ENCODE results near the gene PIGL. TPM values are rescaled to one million over a fixed set of nuclear protein-coding genes. Genes with fewer than 3 reads are reported as not detected.

Gene PIGL
- total RNA-seq, 1 experiment from 2014 or later = 44.1 TPM

DNA sequence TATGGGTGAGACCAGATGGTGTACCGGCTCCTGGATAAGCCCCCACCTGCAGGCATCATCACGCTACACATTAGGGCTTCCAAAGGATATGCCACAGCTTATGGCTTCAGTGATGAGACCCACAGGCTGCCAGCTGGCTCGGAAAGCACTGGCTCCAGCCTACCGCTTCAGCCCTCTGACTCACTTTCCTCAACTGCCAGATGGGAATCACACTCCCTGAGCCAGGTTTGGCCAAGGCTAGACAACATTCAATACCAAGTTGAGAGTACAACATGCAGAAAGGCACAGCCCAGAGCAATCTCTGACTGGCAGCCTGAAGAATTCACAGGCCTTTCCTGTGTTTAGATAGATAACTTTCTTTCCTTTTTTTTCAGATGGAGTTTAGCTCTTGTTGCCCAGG, 126.0 kb downstream of the PIGL start (continued):
- TF ChIP-seq, protein P1, sequence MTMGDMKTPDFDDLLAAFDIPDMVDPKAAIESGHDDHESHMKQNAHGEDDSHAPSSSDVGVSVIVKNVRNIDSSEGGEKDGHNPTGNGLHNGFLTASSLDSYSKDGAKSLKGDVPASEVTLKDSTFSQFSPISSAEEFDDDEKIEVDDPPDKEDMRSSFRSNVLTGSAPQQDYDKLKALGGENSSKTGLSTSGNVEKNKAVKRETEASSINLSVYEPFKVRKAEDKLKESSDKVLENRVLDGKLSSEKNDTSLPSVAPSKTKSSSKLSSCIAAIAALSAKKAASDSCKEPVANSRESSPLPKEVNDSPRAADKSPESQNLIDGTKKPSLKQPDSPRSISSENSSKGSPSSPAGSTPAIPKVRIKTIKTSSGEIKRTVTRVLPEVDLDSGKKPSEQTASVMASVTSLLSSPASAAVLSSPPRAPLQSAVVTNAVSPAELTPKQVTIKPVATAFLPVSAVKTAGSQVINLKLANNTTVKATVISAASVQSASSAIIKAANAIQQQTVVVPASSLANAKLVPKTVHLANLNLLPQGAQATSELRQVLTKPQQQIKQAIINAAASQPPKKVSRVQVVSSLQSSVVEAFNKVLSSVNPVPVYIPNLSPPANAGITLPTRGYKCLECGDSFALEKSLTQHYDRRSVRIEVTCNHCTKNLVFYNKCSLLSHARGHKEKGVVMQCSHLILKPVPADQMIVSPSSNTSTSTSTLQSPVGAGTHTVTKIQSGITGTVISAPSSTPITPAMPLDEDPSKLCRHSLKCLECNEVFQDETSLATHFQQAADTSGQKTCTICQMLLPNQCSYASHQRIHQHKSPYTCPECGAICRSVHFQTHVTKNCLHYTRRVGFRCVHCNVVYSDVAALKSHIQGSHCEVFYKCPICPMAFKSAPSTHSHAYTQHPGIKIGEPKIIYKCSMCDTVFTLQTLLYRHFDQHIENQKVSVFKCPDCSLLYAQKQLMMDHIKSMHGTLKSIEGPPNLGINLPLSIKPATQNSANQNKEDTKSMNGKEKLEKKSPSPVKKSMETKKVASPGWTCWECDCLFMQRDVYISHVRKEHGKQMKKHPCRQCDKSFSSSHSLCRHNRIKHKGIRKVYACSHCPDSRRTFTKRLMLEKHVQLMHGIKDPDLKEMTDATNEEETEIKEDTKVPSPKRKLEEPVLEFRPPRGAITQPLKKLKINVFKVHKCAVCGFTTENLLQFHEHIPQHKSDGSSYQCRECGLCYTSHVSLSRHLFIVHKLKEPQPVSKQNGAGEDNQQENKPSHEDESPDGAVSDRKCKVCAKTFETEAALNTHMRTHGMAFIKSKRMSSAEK (CRISPR knock-in tag; IDR thresholded peaks at IDR 0.05; ENCODE audit: borderline replicate concordance) = no peak
- TF ChIP-seq JAZF1 (CRISPR knock-in tag; IDR thresholded peaks at IDR 0.05) (no peak), NFE2L1 (CRISPR knock-in tag; IDR thresholded peaks at IDR 0.05) (no peak), CBFB (CRISPR knock-in tag; IDR thresholded peaks at IDR 0.05; ENCODE audit: low read depth) (no peak), SP1 (CRISPR knock-in tag; conservative IDR thresholded peaks at IDR 0.05) (no peak), OVOL2 (CRISPR knock-in tag; IDR thresholded peaks at IDR 0.05; ENCODE audit: borderline replicate concordance) (no peak), CREM (CRISPR knock-in tag; IDR thresholded peaks at IDR 0.05) (no peak), IRF2 (CRISPR knock-in tag; IDR thresholded peaks at IDR 0.05; ENCODE audit: borderline replicate concordance, low read depth) (no peak)
- TF ChIP-seq, protein P2, sequence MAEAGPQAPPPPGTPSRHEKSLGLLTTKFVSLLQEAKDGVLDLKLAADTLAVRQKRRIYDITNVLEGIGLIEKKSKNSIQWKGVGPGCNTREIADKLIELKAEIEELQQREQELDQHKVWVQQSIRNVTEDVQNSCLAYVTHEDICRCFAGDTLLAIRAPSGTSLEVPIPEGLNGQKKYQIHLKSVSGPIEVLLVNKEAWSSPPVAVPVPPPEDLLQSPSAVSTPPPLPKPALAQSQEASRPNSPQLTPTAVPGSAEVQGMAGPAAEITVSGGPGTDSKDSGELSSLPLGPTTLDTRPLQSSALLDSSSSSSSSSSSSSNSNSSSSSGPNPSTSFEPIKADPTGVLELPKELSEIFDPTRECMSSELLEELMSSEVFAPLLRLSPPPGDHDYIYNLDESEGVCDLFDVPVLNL (CRISPR knock-in tag; IDR thresholded peaks at IDR 0.05; ENCODE audit: borderline replicate concordance, low read depth) = no peak
- TF ChIP-seq, protein P3, sequence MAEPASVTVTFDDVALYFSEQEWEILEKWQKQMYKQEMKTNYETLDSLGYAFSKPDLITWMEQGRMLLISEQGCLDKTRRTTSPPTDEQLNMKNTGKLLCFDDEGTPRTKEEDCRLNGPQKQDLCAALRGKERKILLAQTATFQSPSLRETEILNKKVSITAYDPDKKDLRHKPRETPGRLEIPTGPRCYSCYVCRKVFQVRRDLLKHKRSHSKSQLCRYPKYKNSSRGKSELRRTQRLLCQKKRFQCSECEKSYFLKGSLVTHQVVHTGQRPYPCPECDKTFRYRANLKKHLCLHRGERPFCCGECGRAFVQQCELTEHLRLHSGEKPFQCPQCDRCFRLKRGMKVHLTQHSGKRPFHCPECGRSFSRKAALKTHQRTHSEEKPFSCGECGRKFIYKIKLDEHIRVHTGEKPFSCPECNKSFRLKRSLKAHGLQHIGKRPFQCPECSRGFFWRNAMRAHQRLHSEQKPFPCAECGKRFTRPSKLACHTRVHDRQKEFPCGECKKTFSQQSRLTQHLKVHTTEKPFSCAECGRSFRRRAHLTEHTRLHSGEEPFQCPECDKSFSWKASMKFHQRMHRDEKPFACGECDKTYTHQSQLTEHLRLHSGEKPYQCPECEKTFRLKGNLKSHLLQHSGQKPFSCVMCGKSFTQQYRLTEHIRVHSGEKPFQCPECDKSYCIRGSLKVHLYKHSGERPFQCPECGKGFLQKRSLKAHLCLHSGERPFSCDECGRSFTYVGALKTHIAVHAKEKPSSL (CRISPR knock-in tag; conservative IDR thresholded peaks at IDR 0.05) = no peak
- TF ChIP-seq, protein P4, sequence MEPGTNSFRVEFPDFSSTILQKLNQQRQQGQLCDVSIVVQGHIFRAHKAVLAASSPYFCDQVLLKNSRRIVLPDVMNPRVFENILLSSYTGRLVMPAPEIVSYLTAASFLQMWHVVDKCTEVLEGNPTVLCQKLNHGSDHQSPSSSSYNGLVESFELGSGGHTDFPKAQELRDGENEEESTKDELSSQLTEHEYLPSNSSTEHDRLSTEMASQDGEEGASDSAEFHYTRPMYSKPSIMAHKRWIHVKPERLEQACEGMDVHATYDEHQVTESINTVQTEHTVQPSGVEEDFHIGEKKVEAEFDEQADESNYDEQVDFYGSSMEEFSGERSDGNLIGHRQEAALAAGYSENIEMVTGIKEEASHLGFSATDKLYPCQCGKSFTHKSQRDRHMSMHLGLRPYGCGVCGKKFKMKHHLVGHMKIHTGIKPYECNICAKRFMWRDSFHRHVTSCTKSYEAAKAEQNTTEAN (CRISPR knock-in tag; IDR thresholded peaks at IDR 0.05) = no peak

DNA sequence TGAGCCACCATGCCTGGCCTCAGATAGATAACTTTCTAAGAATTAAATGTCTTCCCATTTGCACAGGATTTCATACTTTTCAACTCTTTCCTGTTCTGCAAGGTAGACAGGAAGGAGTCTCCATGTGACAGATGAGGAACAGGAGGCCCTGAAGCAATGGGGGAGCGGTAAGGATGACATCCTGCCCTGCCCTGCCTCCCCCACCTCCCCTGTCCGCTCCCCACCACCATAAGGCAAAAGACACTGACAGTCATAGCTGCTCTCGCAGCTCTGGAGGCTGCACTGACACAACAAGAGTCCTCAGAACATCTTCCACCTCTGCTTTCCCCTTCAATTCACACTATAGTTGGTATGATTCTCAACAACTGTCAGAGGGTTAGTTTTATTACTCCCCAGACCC, 126.6 kb downstream of the PIGL start:
- no peak for ATAC-seq
- H3K9me3 Mint-ChIP-seq = no peaks in the 10 kb centered on the region
- CTCF ChIA-PET = no interaction called here
- H3K27me3 Mint-ChIP-seq (ENCODE audit: low read depth) = no peaks in the 10 kb centered on the region
- DNase-seq (ENCODE audit: low spot score) = no peak
- H3K27ac Mint-ChIP-seq = no peak overlapping the region
- POLR2A ChIA-PET = no interaction called here
- no peaks in the 10 kb centered on the region for H3K4me1 Mint-ChIP-seq
- H3K4me3 Mint-ChIP-seq = no peak overlapping the region
- peaks cover 42% of the 10 kb centered on the region for H3K36me3 Mint-ChIP-seq
- TF ChIP-seq CREM (CRISPR knock-in tag; IDR thresholded peaks at IDR 0.05) (no peak), GTF2I (CRISPR knock-in tag; conservative IDR thresholded peaks at IDR 0.05) (no peak), ZBTB21 (CRISPR knock-in tag; IDR thresholded peaks at IDR 0.05; ENCODE audit: borderline replicate concordance) (no peak), ZNF396 (CRISPR knock-in tag; IDR thresholded peaks at IDR 0.05; ENCODE audit: borderline replicate concordance) (no peak), GRHL2 (CRISPR knock-in tag; IDR thresholded peaks at IDR 0.05; ENCODE audit: insufficient replicate concordance, severe bottlenecking) (no peak), ZNF263 (CRISPR knock-in tag; IDR thresholded peaks at IDR 0.05; ENCODE audit: low read depth) (no peak), ZNF317 (CRISPR knock-in tag; IDR thresholded peaks at IDR 0.05; ENCODE audit: borderline replicate concordance, low read depth) (no peak), TEAD4 (CRISPR knock-in tag; IDR thresholded peaks at IDR 0.05) (no peak), ELF4 (CRISPR knock-in tag; IDR thresholded peaks at IDR 0.05; ENCODE audit: low read depth) (no peak)
- TF ChIP-seq, protein P5, sequence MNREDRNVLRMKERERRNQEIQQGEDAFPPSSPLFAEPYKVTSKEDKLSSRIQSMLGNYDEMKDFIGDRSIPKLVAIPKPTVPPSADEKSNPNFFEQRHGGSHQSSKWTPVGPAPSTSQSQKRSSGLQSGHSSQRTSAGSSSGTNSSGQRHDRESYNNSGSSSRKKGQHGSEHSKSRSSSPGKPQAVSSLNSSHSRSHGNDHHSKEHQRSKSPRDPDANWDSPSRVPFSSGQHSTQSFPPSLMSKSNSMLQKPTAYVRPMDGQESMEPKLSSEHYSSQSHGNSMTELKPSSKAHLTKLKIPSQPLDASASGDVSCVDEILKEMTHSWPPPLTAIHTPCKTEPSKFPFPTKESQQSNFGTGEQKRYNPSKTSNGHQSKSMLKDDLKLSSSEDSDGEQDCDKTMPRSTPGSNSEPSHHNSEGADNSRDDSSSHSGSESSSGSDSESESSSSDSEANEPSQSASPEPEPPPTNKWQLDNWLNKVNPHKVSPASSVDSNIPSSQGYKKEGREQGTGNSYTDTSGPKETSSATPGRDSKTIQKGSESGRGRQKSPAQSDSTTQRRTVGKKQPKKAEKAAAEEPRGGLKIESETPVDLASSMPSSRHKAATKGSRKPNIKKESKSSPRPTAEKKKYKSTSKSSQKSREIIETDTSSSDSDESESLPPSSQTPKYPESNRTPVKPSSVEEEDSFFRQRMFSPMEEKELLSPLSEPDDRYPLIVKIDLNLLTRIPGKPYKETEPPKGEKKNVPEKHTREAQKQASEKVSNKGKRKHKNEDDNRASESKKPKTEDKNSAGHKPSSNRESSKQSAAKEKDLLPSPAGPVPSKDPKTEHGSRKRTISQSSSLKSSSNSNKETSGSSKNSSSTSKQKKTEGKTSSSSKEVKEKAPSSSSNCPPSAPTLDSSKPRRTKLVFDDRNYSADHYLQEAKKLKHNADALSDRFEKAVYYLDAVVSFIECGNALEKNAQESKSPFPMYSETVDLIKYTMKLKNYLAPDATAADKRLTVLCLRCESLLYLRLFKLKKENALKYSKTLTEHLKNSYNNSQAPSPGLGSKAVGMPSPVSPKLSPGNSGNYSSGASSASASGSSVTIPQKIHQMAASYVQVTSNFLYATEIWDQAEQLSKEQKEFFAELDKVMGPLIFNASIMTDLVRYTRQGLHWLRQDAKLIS (CRISPR knock-in tag; IDR thresholded peaks at IDR 0.05; ENCODE audit: borderline replicate concordance) = no peak
- TF ChIP-seq, protein P6, sequence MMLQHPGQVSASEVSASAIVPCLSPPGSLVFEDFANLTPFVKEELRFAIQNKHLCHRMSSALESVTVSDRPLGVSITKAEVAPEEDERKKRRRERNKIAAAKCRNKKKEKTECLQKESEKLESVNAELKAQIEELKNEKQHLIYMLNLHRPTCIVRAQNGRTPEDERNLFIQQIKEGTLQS (CRISPR knock-in tag; conservative IDR thresholded peaks at IDR 0.05) = no peak
- TF ChIP-seq, protein P7, sequence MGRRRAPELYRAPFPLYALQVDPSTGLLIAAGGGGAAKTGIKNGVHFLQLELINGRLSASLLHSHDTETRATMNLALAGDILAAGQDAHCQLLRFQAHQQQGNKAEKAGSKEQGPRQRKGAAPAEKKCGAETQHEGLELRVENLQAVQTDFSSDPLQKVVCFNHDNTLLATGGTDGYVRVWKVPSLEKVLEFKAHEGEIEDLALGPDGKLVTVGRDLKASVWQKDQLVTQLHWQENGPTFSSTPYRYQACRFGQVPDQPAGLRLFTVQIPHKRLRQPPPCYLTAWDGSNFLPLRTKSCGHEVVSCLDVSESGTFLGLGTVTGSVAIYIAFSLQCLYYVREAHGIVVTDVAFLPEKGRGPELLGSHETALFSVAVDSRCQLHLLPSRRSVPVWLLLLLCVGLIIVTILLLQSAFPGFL (CRISPR knock-in tag; IDR thresholded peaks at IDR 0.05; ENCODE audit: borderline replicate concordance) = no peak

Data from WTC11 (cell line).